ENCODE results near the gene RASAL3.

The RASAL3 gene

GRCh38 chr19:15428956-15429824, 35.2 kb downstream of the RASAL3 start:
- Mint-ChIP-seq H3K4me1 (peaks cover 32% of the 10 kb centered on the region), H3K4me3 (peak overlapping the region; percentile 13 to 76 (median 53)), H3K27me3 (ENCODE audit: low read depth) (no peaks in the 10 kb centered on the region), H3K27ac (no peak overlapping the region), H3K36me3 (ENCODE audit: low read depth) (peaks cover 32% of the 10 kb centered on the region), H3K9me3 (no peaks in the 10 kb centered on the region)
- TF ChIP-seq CTCF (IDR thresholded peaks at IDR 0.05; ENCODE audit: unreplicated experiment in 3 of 3) = no peak

- H3K27ac Mint-ChIP-seq = no peak overlapping the region
- H3K4me1 Mint-ChIP-seq = peaks cover 26% of the 10 kb centered on the region
- H3K36me3 Mint-ChIP-seq (ENCODE audit: low read depth) = peaks cover 42% of the 10 kb centered on the region
- H3K27me3 Mint-ChIP-seq (ENCODE audit: low read depth) = no peaks in the 10 kb centered on the region
- no peak for TF ChIP-seq CTCF (IDR thresholded peaks at IDR 0.05; ENCODE audit: unreplicated experiment in 3 of 3)
- H3K9me3 Mint-ChIP-seq = no peaks in the 10 kb centered on the region
- peak overlapping the region in 2 of 3 experiments; percentile 42 to 56 for H3K4me3 Mint-ChIP-seq
Measured at GRCh38 chr19:15427991-15428471, 36.3 kb downstream of the RASAL3 start.

GRCh38 chr19:15427350-15427700, 37.0 kb downstream of the RASAL3 start:
- Mint-ChIP-seq H3K36me3 (ENCODE audit: low read depth) (peaks cover 49% of the 10 kb centered on the region), H3K9me3 (no peaks in the 10 kb centered on the region), H3K27ac (no peak overlapping the region), H3K4me3 (peak overlapping the region in 1 of 3 experiments; percentile 23), H3K4me1 (peaks cover 28% of the 10 kb centered on the region), H3K27me3 (ENCODE audit: low read depth) (no peaks in the 10 kb centered on the region)
- TF ChIP-seq CTCF (IDR thresholded peaks at IDR 0.05; ENCODE audit: unreplicated experiment in 3 of 3) = no peak

GRCh38 chr19:15426485-15427349, 37.6 kb downstream of the RASAL3 start:
- Mint-ChIP-seq H3K27me3 (ENCODE audit: low read depth) (no peaks in the 10 kb centered on the region), H3K4me1 (peaks cover 34% of the 10 kb centered on the region), H3K27ac (no peak overlapping the region), H3K36me3 (ENCODE audit: low read depth) (peaks cover 54% of the 10 kb centered on the region), H3K4me3 (peak overlapping the region in 1 of 3 experiments; percentile 43), H3K9me3 (no peaks in the 10 kb centered on the region)
- no peak for TF ChIP-seq CTCF (IDR thresholded peaks at IDR 0.05; ENCODE audit: unreplicated experiment in 3 of 3)

- no peak overlapping the region for H3K27ac Mint-ChIP-seq
- peaks cover 52% of the 10 kb centered on the region for H3K36me3 Mint-ChIP-seq (ENCODE audit: low read depth)
- no peak for TF ChIP-seq CTCF (IDR thresholded peaks at IDR 0.05; ENCODE audit: unreplicated experiment in 3 of 3)
- H3K4me3 Mint-ChIP-seq = no peak overlapping the region
- H3K4me1 Mint-ChIP-seq = peaks cover 28% of the 10 kb centered on the region
- H3K27me3 Mint-ChIP-seq (ENCODE audit: low read depth) = no peaks in the 10 kb centered on the region
- no peaks in the 10 kb centered on the region for H3K9me3 Mint-ChIP-seq
Measured at GRCh38 chr19:15425321-15425950, 38.9 kb downstream of the RASAL3 start.
